SU-DHL-6 (cell line): ENCODE data around the gene THRA.
"Not testable (repeated sequence)": the region's sequence is repeated elsewhere in the genome, so short reads cannot be mapped to it uniquely, and the experiment has no call there.

Experiments used
- H2AFZ ChIP-seq: fragments of 200-600 bp; sonication (generic); 2 replicates; pipeline ENCODE4 v1.6.1; 2014; ENCODE audit warnings: low read depth, mild to moderate bottlenecking, moderate library complexity, mixed read lengths, antibody characterized with exemption, low read length; ENCODE audit not compliant: severe bottlenecking
- H3F3A ChIP-seq: fragments of 200-600 bp; shearing (Covaris generic); 2 replicates; pipeline ENCODE4 v1.6.0; 2016; ENCODE audit warnings: antibody characterized with exemption, mild to moderate bottlenecking; ENCODE audit not compliant: insufficient read depth
- H3K27ac ChIP-seq: fragments of 200-600 bp; sonication (generic); 2 replicates; pipeline ENCODE4 v1.5.1; 2016; ENCODE audit warnings: low read depth, mild to moderate bottlenecking, low read length, moderate library complexity, mixed read lengths
- H3K27me3 ChIP-seq: fragments of 200-600 bp; sonication (generic), shearing (Covaris generic); 2 replicates; pipeline ENCODE4 v1.6.0; 2014; ENCODE audit warnings: mild to moderate bottlenecking, low read length
- H3K36me3 ChIP-seq: fragments of 200-600 bp; sonication (generic); 2 replicates; pipeline ENCODE4 v1.6.1; 2014; ENCODE audit warnings: mild to moderate bottlenecking, low read length, mixed read lengths
- H3K4me2 ChIP-seq: fragments of 300-600, 200-600 bp; shearing (Covaris generic), sonication (generic); 2 replicates; pipeline ENCODE4 v1.6.0; 2014; ENCODE audit warnings: low read length, low read depth, mild to moderate bottlenecking; ENCODE audit not compliant: poor library complexity, severe bottlenecking
- H3K4me3 ChIP-seq: fragments of 200-600 bp; sonication (generic); 2 replicates; pipeline ENCODE4 v1.5.1; 2014; ENCODE audit warnings: antibody characterized with exemption, low read length, mild to moderate bottlenecking, mixed read lengths; ENCODE audit not compliant: insufficient read depth, poor library complexity, severe bottlenecking
- H3K79me2 ChIP-seq: fragments of 200-600 bp; sonication (generic); 2 replicates; pipeline ENCODE4 v1.6.1; 2014; ENCODE audit warnings: mild to moderate bottlenecking, low read length, moderate library complexity; ENCODE audit not compliant: insufficient read depth
- H3K9ac ChIP-seq: fragments of 200-600 bp; sonication (generic); 2 replicates; pipeline ENCODE4 v1.7.0; 2014; ENCODE audit warnings: mild to moderate bottlenecking, low read length
- H3K9me2 ChIP-seq: fragments of 200-600 bp; sonication (generic); replicated peaks from 2 replicates; pipeline ENCODE4 v1.6.1; 2014; ENCODE audit warnings: low read length; ENCODE audit not compliant: insufficient read depth
- H3K9me3 ChIP-seq: fragments of 200-600 bp; sonication (generic); 2 replicates; pipeline ENCODE4 v1.6.1; 2014; ENCODE audit warnings: low read length, mixed read lengths; ENCODE audit not compliant: insufficient read depth
- H4K20me1 ChIP-seq: fragments of 200-600 bp; sonication (generic); 2 replicates; pipeline ENCODE4 v1.6.1; 2014; ENCODE audit warnings: low read depth, mild to moderate bottlenecking, antibody characterized with exemption, low read length, moderate library complexity, mixed read lengths
- EZH2phosphoT487 ChIP-seq: fragments of 200-600 bp; sonication (generic), shearing (Covaris generic); conservative IDR thresholded peaks from 2 replicates; pipeline ENCODE4 v1.6.1; 2018; ENCODE audit warnings: mild to moderate bottlenecking, antibody characterized with exemption, low read length, moderate library complexity, mixed read lengths
- TF ChIP-seq, protein P1 (sequence below): fragments of 200-600 bp; sonication (generic); IDR thresholded peaks from one replicate; pipeline ENCODE4 v1.5.1; 2017; ENCODE audit warnings: antibody characterized with exemption, mild to moderate bottlenecking, low read length, moderate library complexity; ENCODE audit not compliant: insufficient read depth, poor library complexity, severe bottlenecking

Gene THRA

DNA sequence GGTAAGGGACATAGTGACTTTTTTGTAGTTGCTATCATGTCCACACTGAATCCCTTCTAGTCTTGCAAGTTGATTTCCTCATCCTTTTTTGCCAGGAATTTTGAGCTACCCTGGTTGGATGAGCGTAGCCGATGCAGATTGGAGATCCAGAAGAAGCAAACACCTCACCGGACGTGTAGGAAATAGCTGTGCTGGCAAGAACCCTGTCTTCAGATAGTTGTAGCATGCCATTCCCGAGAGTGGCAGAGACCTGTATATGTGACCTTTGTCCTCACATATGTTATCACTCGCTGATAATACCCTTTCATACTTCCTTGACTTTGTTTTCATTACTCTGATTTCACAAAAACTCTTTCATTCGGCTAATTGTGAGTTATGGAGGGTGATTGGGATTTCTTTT, 71.4 kb downstream of the THRA start:
- Histone ChIP-seq H3K36me3 (peaks cover 53% of the 10 kb centered on the region), H3K27me3 (no peaks in the 10 kb centered on the region), H3K27ac (no peak overlapping the region), H3K9me2 (no peaks in the 10 kb centered on the region), H3K9me3 (no peaks in the 10 kb centered on the region), H2AFZ (no peak overlapping the region), H3K4me3 (no peak overlapping the region), H3K79me2 (peaks cover 23% of the 10 kb centered on the region), H4K20me1 (no peaks in the 10 kb centered on the region), H3K9ac (no peak overlapping the region), H3K4me2 (no peak overlapping the region), H3F3A (peaks cover 20% of the 10 kb centered on the region)
- TF ChIP-seq, protein P1, sequence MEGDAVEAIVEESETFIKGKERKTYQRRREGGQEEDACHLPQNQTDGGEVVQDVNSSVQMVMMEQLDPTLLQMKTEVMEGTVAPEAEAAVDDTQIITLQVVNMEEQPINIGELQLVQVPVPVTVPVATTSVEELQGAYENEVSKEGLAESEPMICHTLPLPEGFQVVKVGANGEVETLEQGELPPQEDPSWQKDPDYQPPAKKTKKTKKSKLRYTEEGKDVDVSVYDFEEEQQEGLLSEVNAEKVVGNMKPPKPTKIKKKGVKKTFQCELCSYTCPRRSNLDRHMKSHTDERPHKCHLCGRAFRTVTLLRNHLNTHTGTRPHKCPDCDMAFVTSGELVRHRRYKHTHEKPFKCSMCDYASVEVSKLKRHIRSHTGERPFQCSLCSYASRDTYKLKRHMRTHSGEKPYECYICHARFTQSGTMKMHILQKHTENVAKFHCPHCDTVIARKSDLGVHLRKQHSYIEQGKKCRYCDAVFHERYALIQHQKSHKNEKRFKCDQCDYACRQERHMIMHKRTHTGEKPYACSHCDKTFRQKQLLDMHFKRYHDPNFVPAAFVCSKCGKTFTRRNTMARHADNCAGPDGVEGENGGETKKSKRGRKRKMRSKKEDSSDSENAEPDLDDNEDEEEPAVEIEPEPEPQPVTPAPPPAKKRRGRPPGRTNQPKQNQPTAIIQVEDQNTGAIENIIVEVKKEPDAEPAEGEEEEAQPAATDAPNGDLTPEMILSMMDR = no peak
- no peak for TF ChIP-seq EZH2phosphoT487

GRCh38 chr17:40135817-40136216, 73.1 kb downstream of the THRA start:
- Histone ChIP-seq H3K4me2 (no peak overlapping the region), H3K9ac (no peak overlapping the region), H3K36me3 (peaks cover 40% of the 10 kb centered on the region), H3K27me3 (no peaks in the 10 kb centered on the region), H4K20me1 (no peaks in the 10 kb centered on the region), H3K4me3 (no peak overlapping the region), H3K9me2 (no peaks in the 10 kb centered on the region), H2AFZ (no peak overlapping the region), H3K79me2 (peaks cover 31% of the 10 kb centered on the region), H3K27ac (no peak overlapping the region), H3K9me3 (no peaks in the 10 kb centered on the region), H3F3A (peaks cover 24% of the 10 kb centered on the region)
- no peak for TF ChIP-seq EZH2phosphoT487
- TF ChIP-seq, protein P1 = no peak

- peaks cover 35% of the 10 kb centered on the region for H3K79me2 ChIP-seq
- peak overlapping the region; percentile 79 for H3K9ac ChIP-seq
- peaks cover 12% of the 10 kb centered on the region; the same call in 1 of the 2 replicates for H3K36me3 ChIP-seq
- H3K9me2 ChIP-seq = no peaks in the 10 kb centered on the region
- H3F3A ChIP-seq = peaks cover 15% of the 10 kb centered on the region; the same call in 1 of the 2 replicates
- no peaks in the 10 kb centered on the region for H4K20me1 ChIP-seq
- H3K9me3 ChIP-seq = no peaks in the 10 kb centered on the region
- peak overlapping the region; percentile 66 for H2AFZ ChIP-seq
- H3K4me2 ChIP-seq = peak overlapping the region; percentile 92
- H3K4me3 ChIP-seq = peak overlapping the region; percentile 72
- no peak for TF ChIP-seq EZH2phosphoT487
- TF ChIP-seq, protein P1 = no peak
- no peaks in the 10 kb centered on the region for H3K27me3 ChIP-seq
- H3K27ac ChIP-seq = peak overlapping the region; percentile 89
Measured at GRCh38 chr17:40139566-40140058, 76.8 kb downstream of the THRA start.

- not testable (repeated sequence) for H3K27me3 ChIP-seq, H3K9me3 ChIP-seq, H3K4me3 ChIP-seq, H3K4me2 ChIP-seq, H3K9ac ChIP-seq, H3K27ac ChIP-seq, H3K9me2 ChIP-seq, H2AFZ ChIP-seq, H4K20me1 ChIP-seq, H3F3A ChIP-seq, H3K36me3 ChIP-seq
- peaks cover 49% of the 10 kb centered on the region for H3K79me2 ChIP-seq
Measured at GRCh38 chr17:40143166-40143565, 80.4 kb downstream of the THRA start.
